Panc1 (cell line): ENCODE data around the gene ZKSCAN5.

Source experiments
- TCF7L2 ChIP-seq: IDR thresholded peaks from 2 replicates; pipeline ENCODE4 v1.6.1; 2011; ENCODE audit warnings: mild to moderate bottlenecking, low read depth, low read length, inconsistent platforms
- TF ChIP-seq, protein P1 (sequence below): fragments of 450-650 bp; IDR thresholded peaks from 2 replicates; pipeline ENCODE4 v1.5.1; 2017; ENCODE audit warnings: mild to moderate bottlenecking

DNA sequence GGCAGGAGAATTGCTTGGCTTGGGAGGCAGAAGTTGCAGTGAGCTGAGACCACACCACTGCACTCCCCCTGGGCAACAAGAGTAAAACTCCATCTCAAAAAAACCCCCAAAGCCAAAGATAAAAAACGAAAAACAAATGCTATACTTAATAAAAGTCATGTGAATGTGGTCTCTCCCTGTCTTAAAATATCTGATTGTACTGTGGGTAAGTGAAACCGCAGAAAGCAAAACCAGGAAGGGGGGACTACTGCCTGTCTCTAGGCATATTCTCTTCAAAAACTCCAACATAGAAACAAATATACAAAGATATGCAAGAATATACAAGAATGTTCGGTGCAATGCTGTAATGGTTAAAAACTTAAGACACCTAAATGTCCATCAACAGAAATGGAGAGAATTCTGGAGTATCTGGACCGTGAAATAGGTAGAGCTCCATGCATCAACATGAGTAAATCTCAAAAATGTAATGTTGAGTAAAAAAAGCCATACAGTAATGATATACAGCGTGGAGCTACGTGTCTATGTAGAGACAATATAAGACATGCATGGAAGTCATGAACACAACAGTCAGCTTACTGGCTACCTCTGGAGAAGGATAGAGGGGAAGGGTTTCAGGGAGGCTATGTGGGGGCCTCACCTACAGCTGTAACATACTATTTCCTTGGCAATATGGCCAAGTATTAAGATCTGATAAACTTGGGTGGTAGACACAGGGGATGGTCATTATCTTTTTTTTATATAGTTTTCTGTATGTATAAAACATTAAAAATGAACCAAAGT, 6.5 kb upstream of the ZKSCAN5 start:
- TF ChIP-seq, protein P1, sequence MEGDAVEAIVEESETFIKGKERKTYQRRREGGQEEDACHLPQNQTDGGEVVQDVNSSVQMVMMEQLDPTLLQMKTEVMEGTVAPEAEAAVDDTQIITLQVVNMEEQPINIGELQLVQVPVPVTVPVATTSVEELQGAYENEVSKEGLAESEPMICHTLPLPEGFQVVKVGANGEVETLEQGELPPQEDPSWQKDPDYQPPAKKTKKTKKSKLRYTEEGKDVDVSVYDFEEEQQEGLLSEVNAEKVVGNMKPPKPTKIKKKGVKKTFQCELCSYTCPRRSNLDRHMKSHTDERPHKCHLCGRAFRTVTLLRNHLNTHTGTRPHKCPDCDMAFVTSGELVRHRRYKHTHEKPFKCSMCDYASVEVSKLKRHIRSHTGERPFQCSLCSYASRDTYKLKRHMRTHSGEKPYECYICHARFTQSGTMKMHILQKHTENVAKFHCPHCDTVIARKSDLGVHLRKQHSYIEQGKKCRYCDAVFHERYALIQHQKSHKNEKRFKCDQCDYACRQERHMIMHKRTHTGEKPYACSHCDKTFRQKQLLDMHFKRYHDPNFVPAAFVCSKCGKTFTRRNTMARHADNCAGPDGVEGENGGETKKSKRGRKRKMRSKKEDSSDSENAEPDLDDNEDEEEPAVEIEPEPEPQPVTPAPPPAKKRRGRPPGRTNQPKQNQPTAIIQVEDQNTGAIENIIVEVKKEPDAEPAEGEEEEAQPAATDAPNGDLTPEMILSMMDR = no peak
- no peak for TF ChIP-seq TCF7L2
